ENCODE data around the gene RBM20.

The RBM20 gene

GRCh38 chr10:110652475-110653118, 8.5 kb downstream of the RBM20 start:
- ATAC-seq: no peak

GRCh38 chr10:110655320-110655719, 11.2 kb downstream of the RBM20 start:
- no peak for TF ChIP-seq ZNF565 (CRISPR knock-in tag; conservative IDR thresholded peaks at IDR 0.05; ENCODE audit: low read depth)
- TF ChIP-seq ZNF70 (CRISPR knock-in tag; IDR thresholded peaks at IDR 0.05): no peak
- TF ChIP-seq ISL1 (CRISPR knock-in tag; IDR thresholded peaks at IDR 0.05): no peak
- no peak for TF ChIP-seq RARB (CRISPR knock-in tag; IDR thresholded peaks at IDR 0.05)
- peak; percentile 19; the same call in 1 of the 3 replicates for ATAC-seq

More at GRCh38 chr10:110652475-110653118, 8.5 kb downstream of the RBM20 start:
- TF ChIP-seq ZNF565 (CRISPR knock-in tag; conservative IDR thresholded peaks at IDR 0.05; ENCODE audit: low read depth): no peak
- no peak for TF ChIP-seq OSR1 (CRISPR knock-in tag; IDR thresholded peaks at IDR 0.05)
- no peak for TF ChIP-seq ISL1 (CRISPR knock-in tag; IDR thresholded peaks at IDR 0.05)
- TF ChIP-seq PATZ1 (CRISPR knock-in tag; IDR thresholded peaks at IDR 0.05; ENCODE audit: borderline replicate concordance): no peak
- TF ChIP-seq ZNF8 (CRISPR knock-in tag; IDR thresholded peaks at IDR 0.05): no peak

GRCh38 chr10:110656612-110657011, 12.5 kb downstream of the RBM20 start:
- ATAC-seq: no peak
- TF ChIP-seq ZFP30 (CRISPR knock-in tag; IDR thresholded peaks at IDR 0.05) (no peak), ZC3H10 (CRISPR knock-in tag; IDR thresholded peaks at IDR 0.05) (no peak), ESRRG (CRISPR knock-in tag; IDR thresholded peaks at IDR 0.05) (no peak), ISL1 (CRISPR knock-in tag; IDR thresholded peaks at IDR 0.05) (no peak), RARB (CRISPR knock-in tag; IDR thresholded peaks at IDR 0.05) (no peak), PPARA (CRISPR knock-in tag; IDR thresholded peaks at IDR 0.05; ENCODE audit: borderline replicate concordance) (no peak), CSRNP3 (CRISPR knock-in tag; IDR thresholded peaks at IDR 0.05) (no peak), TOX (CRISPR knock-in tag; IDR thresholded peaks at IDR 0.05; ENCODE audit: borderline replicate concordance) (no peak), CREB5 (CRISPR knock-in tag; IDR thresholded peaks at IDR 0.05; ENCODE audit: low read depth) (no peak), ZNF8 (CRISPR knock-in tag; IDR thresholded peaks at IDR 0.05) (no peak), GLIS3 (CRISPR knock-in tag; IDR thresholded peaks at IDR 0.05) (no peak), BACH2 (CRISPR knock-in tag; IDR thresholded peaks at IDR 0.05; ENCODE audit: borderline replicate concordance) (no peak), CSDC2 (CRISPR knock-in tag; IDR thresholded peaks at IDR 0.05) (no peak), PATZ1 (CRISPR knock-in tag; IDR thresholded peaks at IDR 0.05; ENCODE audit: borderline replicate concordance) (no peak), SNAI2 (CRISPR knock-in tag; IDR thresholded peaks at IDR 0.05) (no peak), TSHZ2 (CRISPR knock-in tag; IDR thresholded peaks at IDR 0.05) (no peak), ZFP3 (CRISPR knock-in tag; IDR thresholded peaks at IDR 0.05) (no peak), ZNF70 (CRISPR knock-in tag; IDR thresholded peaks at IDR 0.05) (no peak), POU6F1 (CRISPR knock-in tag; IDR thresholded peaks at IDR 0.05; ENCODE audit: borderline replicate concordance, low read depth) (no peak), OSR1 (CRISPR knock-in tag; IDR thresholded peaks at IDR 0.05) (no peak)

All from SK-N-SH treated with all-trans-retinoic acid at 6 μM for 48 hours (cell line).